GM21529 (cell line): Measurements from ENCODE around the gene PFDN2.

Experiments
- ATAC-seq: cut with Tn5 transposase; IDR thresholded peaks from one replicate; pipeline ENCODE4 v1.9.1; 2021; ENCODE audit not compliant: unreplicated experiment

The PFDN2 gene

DNA sequence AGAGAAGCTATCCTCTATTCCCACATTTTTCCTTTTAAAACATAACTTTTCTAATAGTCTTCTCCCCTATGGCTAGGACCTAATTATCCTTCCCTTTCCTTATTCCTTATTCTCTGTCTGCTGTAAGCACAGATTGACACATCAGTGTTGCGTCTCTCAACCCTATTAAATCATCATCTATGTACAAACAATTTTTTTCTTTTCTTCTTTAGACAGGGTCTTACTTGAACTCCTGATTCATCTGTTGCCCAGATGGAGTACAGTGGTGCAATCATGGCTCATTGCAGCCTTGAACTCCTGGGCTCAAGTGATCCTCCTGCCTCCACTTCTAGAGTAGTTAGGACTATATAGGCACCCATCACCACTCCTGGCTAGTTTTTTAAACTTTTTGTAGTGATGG lies 11.4 kb downstream of the PFDN2 start:
- ATAC-seq, result no peak

DNA sequence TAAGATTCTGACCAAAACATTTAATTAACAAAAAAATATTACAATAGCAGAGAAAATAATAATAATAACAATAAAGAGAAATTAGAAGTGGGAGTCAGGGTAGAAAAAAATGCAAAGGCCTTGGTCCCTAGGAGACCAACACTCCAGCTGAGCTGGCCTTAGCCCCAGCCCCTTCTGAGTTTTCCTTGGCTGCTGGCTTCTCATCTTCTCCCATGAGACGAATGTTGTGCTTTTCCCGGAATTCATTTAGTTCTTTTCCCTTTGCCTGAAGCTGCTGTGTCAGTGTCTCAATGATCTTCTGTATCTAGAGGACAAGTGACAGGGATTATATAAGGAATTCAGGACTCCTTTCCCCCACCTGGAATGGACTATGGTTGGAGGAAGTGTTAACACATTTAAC lies 17.3 kb downstream of the PFDN2 start:
- no peak for ATAC-seq

- no peak for ATAC-seq
Observed at GRCh38 chr1:161099090-161099802, 18.6 kb downstream of the PFDN2 start.

- ATAC-seq, result peak; percentile 77
Observed at GRCh38 chr1:161098210-161099068, 19.4 kb downstream of the PFDN2 start, which contains the start of gene KLHDC9. KLHDC9 (plus strand) TSS chr1:161098361; CDS start chr1:161098536, 175 bp downstream.

DNA sequence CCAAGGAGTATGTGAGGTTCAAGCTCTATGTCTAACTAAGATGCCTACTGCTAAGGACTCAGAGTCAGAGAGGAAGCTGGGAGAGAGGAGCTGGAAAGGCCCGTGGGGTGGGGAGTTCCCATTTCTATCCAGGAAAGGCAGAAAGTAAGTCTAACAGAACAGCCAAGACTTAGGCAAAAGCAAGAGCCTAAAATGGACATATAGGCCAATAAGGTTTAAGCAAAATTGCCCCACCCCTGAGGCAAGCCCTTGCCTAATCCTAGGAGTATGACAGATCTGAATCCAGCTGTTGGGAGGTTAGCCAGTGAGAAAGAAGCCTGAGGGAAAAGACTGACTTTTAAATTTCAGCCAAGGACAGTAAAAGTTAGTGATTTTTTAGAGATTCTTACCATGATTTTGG lies 21.3 kb downstream of the PFDN2 start:
- peak; percentile 6 for ATAC-seq

GRCh38 chr1:161096015-161096414 lies 21.8 kb downstream of the PFDN2 start:
- peak; percentile 49 for ATAC-seq

DNA sequence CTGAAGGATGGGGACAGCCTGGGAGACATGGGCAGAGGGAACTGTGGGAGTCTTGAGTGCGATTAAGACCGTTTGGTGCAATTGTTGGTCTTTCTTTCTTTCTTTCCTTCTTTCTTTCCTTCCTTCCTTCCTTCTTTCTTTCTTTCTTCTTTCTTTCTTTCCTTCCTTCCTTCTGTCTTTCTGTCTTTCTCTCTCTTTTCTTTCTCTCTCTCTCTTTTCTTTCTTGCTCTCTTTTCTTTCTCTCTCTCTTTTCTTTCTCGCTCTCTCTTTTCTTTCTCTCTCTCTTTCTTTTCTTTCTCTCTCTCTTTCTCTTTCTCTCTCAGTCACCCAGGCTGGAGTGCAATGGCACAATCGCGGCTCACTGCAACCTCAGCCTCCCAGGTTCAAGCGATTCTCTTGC lies 22.6 kb downstream of the PFDN2 start:
- ATAC-seq, result no peak

DNA sequence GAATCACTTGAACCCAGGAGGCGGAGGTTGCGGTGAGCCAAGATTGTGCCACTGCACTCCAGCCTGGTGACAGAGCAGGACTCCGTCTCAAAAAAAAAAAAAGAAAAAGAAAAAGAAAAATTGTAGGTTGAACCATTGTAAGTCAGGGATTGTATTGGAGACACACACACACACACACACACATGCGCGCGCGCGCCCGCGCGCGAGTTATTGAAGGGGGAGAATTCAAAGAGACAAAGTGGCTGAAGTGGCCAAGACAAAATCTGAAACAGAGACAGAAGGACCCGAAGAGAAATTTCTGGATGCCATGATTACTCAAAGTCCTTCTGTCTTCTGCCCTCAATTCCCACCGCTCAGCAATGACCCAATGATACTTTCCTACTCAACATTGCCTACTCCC lies 23.4 kb downstream of the PFDN2 start:
- no peak for ATAC-seq

GRCh38 chr1:161092621-161093028 lies 25.2 kb downstream of the PFDN2 start:
- no peak for ATAC-seq

DNA sequence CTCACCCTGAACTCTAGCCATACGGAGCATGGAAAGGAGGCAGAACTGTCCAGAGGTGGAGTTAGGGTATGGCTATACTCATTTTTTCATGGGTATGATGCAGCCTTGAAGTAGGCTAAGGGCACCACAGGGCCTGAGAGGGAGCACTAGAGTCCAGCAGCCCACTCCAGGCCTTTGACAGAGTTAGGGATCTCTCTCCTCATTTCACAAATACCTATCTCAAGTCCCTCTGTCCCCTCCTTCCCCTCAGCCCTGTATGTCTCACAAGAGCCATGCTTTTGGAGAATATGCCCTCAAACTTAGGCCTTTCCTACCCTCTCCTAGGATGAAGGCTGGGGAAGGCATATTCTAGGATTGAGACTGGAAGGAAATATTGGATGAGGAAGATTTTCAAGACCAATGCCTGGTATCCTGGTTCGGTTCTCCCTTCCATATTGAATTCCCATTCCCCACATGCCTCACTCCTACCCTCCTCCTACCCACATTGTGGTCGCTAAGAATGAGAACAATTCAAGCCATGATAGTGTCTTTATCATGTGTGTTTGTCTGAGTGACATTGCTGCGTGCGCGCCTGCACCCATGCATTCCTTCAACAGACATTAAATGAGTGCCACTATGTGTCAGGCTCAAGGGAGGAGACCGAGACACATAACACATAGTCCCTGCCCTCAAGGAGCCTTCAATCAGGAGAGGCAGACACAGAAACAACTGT lies 25.9 kb downstream of the PFDN2 start:
- no peak for ATAC-seq

GRCh38 chr1:161091093-161091492 lies 26.7 kb downstream of the PFDN2 start:
- ATAC-seq, result no peak

DNA sequence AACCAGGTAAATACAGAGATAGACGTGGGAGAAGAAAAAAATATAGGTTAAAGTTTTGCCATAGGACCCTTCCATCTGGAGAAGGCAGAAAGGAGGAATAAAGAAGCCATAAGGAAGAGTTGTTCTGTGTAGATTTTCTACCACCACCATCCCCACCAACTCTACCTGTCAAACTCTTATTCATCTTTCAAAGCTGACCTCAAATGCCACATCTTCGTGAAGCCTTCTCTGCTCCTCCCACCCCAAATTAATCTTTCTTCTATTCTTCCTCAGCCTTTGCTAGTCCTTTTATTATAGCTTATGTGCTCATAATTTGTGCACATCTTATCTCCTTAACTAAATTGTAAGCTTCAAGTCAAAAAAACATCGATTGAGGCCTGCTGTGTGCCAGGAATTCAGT lies 27.2 kb downstream of the PFDN2 start:
- no peak for ATAC-seq

DNA sequence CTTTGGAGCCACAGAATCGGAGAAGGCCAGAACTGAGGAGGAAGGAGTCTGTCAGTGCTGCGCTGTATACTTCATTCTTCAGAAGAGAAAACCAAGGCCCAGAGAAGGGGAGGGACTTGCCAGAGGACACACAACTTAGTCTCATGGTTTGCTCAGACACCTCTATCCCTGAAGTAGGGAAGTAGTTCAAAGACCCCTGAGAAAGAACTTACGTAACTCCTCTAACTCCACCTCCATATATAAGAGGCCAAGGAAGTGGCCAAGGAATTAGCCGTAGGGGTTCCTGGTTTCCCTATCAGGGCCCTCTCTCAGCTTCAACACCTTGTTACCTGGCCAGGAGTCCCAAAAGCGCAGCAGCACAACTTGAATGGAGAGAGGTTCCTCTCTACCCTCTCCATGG lies 27.9 kb downstream of the PFDN2 start:
- no peak for ATAC-seq

DNA sequence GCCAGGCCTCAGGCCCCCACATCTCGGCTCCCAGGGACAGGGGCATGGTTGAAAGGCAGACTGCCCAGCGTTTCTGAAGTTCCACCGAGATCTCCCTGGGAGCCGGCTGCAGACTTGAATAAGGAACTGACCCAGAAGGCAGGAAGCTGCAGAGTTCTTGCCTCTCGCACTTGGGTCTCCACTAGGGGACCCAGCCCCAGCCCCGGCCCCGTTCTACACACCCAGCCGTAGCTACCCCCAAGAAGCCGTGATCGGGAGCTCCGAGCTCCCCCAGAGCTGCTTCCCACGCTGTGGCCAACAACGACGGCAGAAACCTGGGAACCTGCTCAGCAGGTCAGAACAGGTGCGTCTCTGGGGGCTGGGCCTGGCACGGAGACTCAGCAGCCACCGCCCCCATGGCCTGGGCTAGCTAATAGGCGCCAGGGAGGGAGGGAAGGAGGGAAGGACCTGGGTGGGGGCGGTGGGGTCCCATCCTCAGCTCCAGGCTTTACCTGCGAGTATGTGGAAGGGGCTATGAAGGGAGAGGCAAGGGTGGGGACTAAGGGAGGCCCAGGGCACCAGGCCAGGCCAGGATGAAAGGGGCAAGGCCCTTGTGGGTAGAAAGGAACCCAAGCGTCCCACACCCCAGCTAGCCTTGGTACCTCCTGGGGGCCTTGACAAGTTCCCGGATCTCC lies 28.4 kb downstream of the PFDN2 start, which contains the start of gene NECTIN4:
Gene NECTIN4, minus strand, starts transcription at position 308 of the 674 bp plus-strand sequence. Its CDS starts 262 bp downstream, at position 46.
- no peak for ATAC-seq

- no peak for ATAC-seq
Observed at GRCh38 chr1:161088587-161089110, 29.2 kb downstream of the PFDN2 start.

GRCh38 chr1:161086457-161086856 lies 31.4 kb downstream of the PFDN2 start:
- no peak for ATAC-seq

DNA sequence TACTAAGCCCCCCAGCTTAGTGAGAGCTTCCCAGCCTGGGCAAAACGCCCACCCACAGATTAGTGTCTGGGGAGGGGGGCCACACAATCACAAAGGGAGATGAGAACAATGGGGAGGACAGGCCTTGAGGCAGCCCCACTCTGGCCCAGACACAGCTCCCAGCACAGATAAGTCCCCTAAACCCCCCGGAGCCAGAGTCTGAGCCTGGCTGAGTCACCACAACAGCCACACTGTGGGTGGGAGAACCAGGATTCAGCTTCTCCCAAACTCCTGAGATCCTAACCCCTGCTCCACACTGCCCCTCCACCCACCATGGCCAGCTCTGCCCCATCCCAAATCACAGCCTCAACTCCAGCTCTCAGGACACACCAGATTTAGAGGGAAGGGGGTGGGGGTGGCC lies 32.7 kb downstream of the PFDN2 start:
- no peak for ATAC-seq

GRCh38 chr1:161084597-161084988 lies 33.2 kb downstream of the PFDN2 start:
- no peak for ATAC-seq

DNA sequence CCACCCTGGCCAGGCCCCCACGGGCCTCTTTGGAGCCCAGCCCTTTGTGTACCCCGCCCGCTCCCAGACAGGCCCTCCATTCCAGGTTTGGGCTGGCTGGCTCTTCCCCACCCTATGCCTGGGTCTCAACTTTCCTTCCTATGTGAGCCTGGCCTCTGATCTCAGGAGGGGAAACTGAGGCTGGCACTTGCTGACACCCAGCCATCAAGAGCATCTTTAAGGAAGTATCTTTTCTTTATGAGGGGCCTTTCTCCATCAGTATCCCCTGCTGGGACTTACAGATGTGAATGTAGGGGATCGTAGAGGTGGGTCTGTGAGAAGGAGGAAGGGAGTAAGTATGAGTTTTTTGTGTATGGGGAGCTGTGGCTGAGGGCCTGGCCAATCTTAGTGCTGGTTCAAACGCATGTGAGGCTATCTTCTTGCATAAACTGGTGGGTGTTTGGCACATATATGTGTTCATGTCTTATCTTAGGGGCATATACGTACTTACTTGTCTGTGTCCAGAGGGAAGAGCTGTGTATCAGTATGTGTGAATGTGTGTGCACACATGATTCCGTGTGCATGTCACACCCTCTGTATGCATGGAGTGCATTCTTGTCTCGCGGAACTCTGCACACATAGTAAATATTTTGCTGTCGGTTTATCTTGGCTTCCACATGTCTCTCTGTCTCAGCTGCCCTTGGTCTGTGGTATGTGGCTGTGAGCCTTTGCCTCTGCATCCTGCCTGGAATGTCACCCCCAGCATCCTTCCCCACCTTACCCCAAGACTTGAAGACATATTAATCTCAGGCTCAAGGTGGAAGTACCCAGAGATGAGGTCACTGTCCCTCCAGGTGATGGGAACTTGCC lies 33.9 kb downstream of the PFDN2 start:
- no peak for ATAC-seq
